Activated CD4-positive, alpha-beta T cell treated with anti-CD3 and anti-CD28 coated beads, Interleukin-10, Interleukin-2, amounts not matched to agents 100 ng/mL and 50 ng/mL, durations not matched to agents 16 hours and 8 hours (primary cell): ENCODE data around the gene LUZP2.
A peak's percentile ranks its signal among the peaks of the same experiment; 100 is the strongest.

Experiments used
- DNase-seq: peaks from one replicate; pipeline ENCODE4 v3.0.0-alpha.2; 2020

The LUZP2 gene

GRCh38 chr11:24636291-24636629 is 139.4 kb downstream of the LUZP2 start:
- DNase-seq = no peak

GRCh38 chr11:24637520-24637919 is 140.7 kb downstream of the LUZP2 start:
- no peak for DNase-seq

- no peak for DNase-seq
These were observed 145.8 kb downstream of the LUZP2 start for GRCh38 chr11:24642648-24643047.

GRCh38 chr11:24645563-24645962 is 148.7 kb downstream of the LUZP2 start:
- no peak for DNase-seq

GRCh38 chr11:24651873-24652272 is 155.0 kb downstream of the LUZP2 start:
- DNase-seq = no peak

GRCh38 chr11:24653901-24654300 is 157.0 kb downstream of the LUZP2 start:
- no peak for DNase-seq

- DNase-seq = no peak
These were observed 164.5 kb downstream of the LUZP2 start for GRCh38 chr11:24661331-24661730.

GRCh38 chr11:24664399-24664798 is 167.5 kb downstream of the LUZP2 start:
- DNase-seq = no peak

- DNase-seq = no peak
These were observed 170.6 kb downstream of the LUZP2 start for GRCh38 chr11:24667353-24667968.

- DNase-seq = no peak
These were observed 182.0 kb downstream of the LUZP2 start for GRCh38 chr11:24678703-24679348.

- no peak for DNase-seq
These were observed 183.0 kb downstream of the LUZP2 start for GRCh38 chr11:24679821-24680351.

GRCh38 chr11:24683583-24683982 is 186.7 kb downstream of the LUZP2 start:
- no peak for DNase-seq

- DNase-seq = no peak
These were observed 189.0 kb downstream of the LUZP2 start for GRCh38 chr11:24685821-24686220.

GRCh38 chr11:24687531-24688147 is 190.8 kb downstream of the LUZP2 start:
- no peak for DNase-seq

- DNase-seq = no peak
These were observed 192.1 kb downstream of the LUZP2 start for GRCh38 chr11:24688981-24689380.

- DNase-seq = peak; percentile 1
These were observed 200.8 kb downstream of the LUZP2 start for GRCh38 chr11:24697522-24698111.

- DNase-seq = no peak
These were observed 207.9 kb downstream of the LUZP2 start for GRCh38 chr11:24704716-24705115.

GRCh38 chr11:24705474-24705873 is 208.6 kb downstream of the LUZP2 start:
- no peak for DNase-seq

GRCh38 chr11:24708616-24709015 is 211.8 kb downstream of the LUZP2 start:
- DNase-seq = no peak

- no peak for DNase-seq
These were observed 213.2 kb downstream of the LUZP2 start for GRCh38 chr11:24709928-24710565.

- DNase-seq = no peak
These were observed 217.7 kb downstream of the LUZP2 start for GRCh38 chr11:24714601-24715000.

- DNase-seq = no peak
These were observed 219.6 kb downstream of the LUZP2 start for GRCh38 chr11:24716403-24716802.

- DNase-seq = no peak
These were observed 226.4 kb downstream of the LUZP2 start for GRCh38 chr11:24723231-24723630.
